OCI-LY7 (cell line): ENCODE results near the gene UACA. TPM values are rescaled to one million over a fixed set of nuclear protein-coding genes. Genes with fewer than 3 reads are reported as not detected.

Source experiments
- BruUV-seq: library from RNA; stranded (reverse); fragments of 400-500 nt; replicated peaks from 2 replicates; lab custom pipeline; 2021; lab: Mats Ljungman, UMichigan
- CTCF ChIA-PET: fragments of 300-600 bp; sonication (Branson Sonifier 250); formaldehyde crosslinking; loops from one replicate; lab custom pipeline; 2022; ENCODE audit warnings: antibody characterized with exemption; ENCODE audit not compliant: unreplicated experiment; lab: Charles Lee
- POLR2A ChIA-PET: fragments of 300-600 bp; sonication (Branson Sonifier 250); formaldehyde crosslinking; loops from one replicate; lab custom pipeline; 2022; ENCODE audit warnings: antibody characterized with exemption; lab: Charles Lee
- DNase-seq: peaks from one replicate; pipeline ENCODE4 v3.0.0-alpha.2; 2015; ENCODE audit warnings: low spot score
- H2AFZ ChIP-seq: fragments of 200-600 bp; sonication (generic), shearing (Covaris generic); 2 replicates; pipeline ENCODE4 v1.6.1; 2014; ENCODE audit warnings: mild to moderate bottlenecking, antibody characterized with exemption, low read length, moderate library complexity
- H3K27ac ChIP-seq: fragments of 200-600 bp; sonication (generic); 2 replicates; pipeline ENCODE4 v1.5.1; 2014; ENCODE audit warnings: mixed run types, low read depth, mild to moderate bottlenecking, moderate library complexity, low read length, inconsistent platforms; ENCODE audit not compliant: poor library complexity, severe bottlenecking
- H3K36me3 ChIP-seq: fragments of 200-600 bp; sonication (generic); 2 replicates; pipeline ENCODE4 v1.6.1; 2014; ENCODE audit warnings: mild to moderate bottlenecking, antibody characterized with exemption, low read length, moderate library complexity, mixed read lengths; ENCODE audit not compliant: insufficient read depth
- H3K4me1 ChIP-seq: fragments of 200-600 bp; sonication (generic); 2 replicates; pipeline ENCODE4 v1.5.1; 2014; ENCODE audit warnings: mild to moderate bottlenecking, low read length; ENCODE audit not compliant: insufficient read depth, poor library complexity, severe bottlenecking
- H3K4me2 ChIP-seq: fragments of 200-600 bp; sonication (generic); 2 replicates; pipeline ENCODE4 v1.6.1; 2014; ENCODE audit warnings: mild to moderate bottlenecking, low read length
- H3K4me3 ChIP-seq: fragments of 200-600 bp; sonication (generic); 2 replicates; pipeline ENCODE4 v1.5.1; 2014; ENCODE audit warnings: mild to moderate bottlenecking, low read depth, low read length; ENCODE audit not compliant: poor library complexity, severe bottlenecking
- H3K79me2 ChIP-seq: fragments of 200-600 bp; sonication (generic); 2 replicates; pipeline ENCODE4 v1.6.1; 2016; ENCODE audit warnings: low read depth, mild to moderate bottlenecking, low read length, moderate library complexity, mixed read lengths; ENCODE audit not compliant: insufficient read depth
- H3K9me2 ChIP-seq: fragments of 200-600 bp; sonication (generic); 2 replicates; pipeline ENCODE4 v1.6.1; 2016; ENCODE audit warnings: mild to moderate bottlenecking, low read length, mixed read lengths; ENCODE audit not compliant: insufficient read depth
- H3K9me3 ChIP-seq: fragments of 200-600 bp; sonication (generic); 2 replicates; pipeline ENCODE4 v1.6.1; 2014; ENCODE audit warnings: mild to moderate bottlenecking, mixed run types, low read length, mixed read lengths
- H4K20me1 ChIP-seq: fragments of 200-600 bp; sonication (generic); 2 replicates; pipeline ENCODE4 v1.6.1; 2014; ENCODE audit warnings: mild to moderate bottlenecking, antibody characterized with exemption, low read length, moderate library complexity, mixed read lengths; ENCODE audit not compliant: insufficient read depth
- EZH2phosphoT487 ChIP-seq: fragments of 200-600 bp; sonication (generic); IDR thresholded peaks from 2 replicates; pipeline ENCODE4 v1.6.1; 2018; ENCODE audit warnings: low read depth, borderline replicate concordance, mild to moderate bottlenecking, mixed run types, antibody characterized with exemption, low read length, moderate library complexity, mixed read lengths
- intact Hi-C: fragments of 100-400 bp; cut with micrococcal nuclease; formaldehyde crosslinking; loops from one replicate; pipeline ENCODE4 v1.10.0; 2022; ENCODE audit not compliant: unreplicated experiment
- total RNA-seq, 2 experiments: library from RNA; depleted of rRNA in 1 of 2; stranded (reverse); fragments of >200 nt in 1 of 2; shearing (Covaris generic) in 1 of 2; gene quantifications; 2 replicates each; pipeline ENCODE4 v1.2.3, GENCODE V29; 2014 to 2022
- TF ChIP-seq, protein P1 (sequence below): fragments of 200-600 bp; sonication (generic); conservative IDR thresholded peaks from 2 replicates; pipeline ENCODE4 v1.5.1; 2014; ENCODE audit warnings: mild to moderate bottlenecking, antibody characterized with exemption, low read length, moderate library complexity, mixed read lengths

The UACA gene
- total RNA-seq, 2 experiments from 2014 or later: not detected

DNA sequence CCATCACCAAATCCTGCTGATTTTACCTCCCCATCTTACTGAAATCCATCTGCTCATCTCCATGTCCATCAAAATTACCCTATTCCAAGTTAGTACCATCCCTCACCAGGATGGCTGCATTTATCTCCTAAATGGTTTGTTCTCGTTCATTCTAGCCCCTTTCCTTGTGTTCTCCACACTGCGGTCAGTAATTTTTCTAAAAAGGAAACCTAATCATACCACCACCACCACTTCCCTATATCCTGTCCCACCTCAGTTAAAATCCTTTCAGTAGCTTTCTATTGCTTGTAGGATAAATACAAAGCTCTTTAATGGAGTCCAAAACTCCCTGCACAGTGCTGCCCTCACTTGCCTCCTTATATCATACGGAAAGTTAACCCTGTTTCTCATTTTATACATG is 51.1 kb downstream of the UACA start:
- TF ChIP-seq, protein P1, sequence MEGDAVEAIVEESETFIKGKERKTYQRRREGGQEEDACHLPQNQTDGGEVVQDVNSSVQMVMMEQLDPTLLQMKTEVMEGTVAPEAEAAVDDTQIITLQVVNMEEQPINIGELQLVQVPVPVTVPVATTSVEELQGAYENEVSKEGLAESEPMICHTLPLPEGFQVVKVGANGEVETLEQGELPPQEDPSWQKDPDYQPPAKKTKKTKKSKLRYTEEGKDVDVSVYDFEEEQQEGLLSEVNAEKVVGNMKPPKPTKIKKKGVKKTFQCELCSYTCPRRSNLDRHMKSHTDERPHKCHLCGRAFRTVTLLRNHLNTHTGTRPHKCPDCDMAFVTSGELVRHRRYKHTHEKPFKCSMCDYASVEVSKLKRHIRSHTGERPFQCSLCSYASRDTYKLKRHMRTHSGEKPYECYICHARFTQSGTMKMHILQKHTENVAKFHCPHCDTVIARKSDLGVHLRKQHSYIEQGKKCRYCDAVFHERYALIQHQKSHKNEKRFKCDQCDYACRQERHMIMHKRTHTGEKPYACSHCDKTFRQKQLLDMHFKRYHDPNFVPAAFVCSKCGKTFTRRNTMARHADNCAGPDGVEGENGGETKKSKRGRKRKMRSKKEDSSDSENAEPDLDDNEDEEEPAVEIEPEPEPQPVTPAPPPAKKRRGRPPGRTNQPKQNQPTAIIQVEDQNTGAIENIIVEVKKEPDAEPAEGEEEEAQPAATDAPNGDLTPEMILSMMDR: no peak
- no peak for TF ChIP-seq EZH2phosphoT487

DNA sequence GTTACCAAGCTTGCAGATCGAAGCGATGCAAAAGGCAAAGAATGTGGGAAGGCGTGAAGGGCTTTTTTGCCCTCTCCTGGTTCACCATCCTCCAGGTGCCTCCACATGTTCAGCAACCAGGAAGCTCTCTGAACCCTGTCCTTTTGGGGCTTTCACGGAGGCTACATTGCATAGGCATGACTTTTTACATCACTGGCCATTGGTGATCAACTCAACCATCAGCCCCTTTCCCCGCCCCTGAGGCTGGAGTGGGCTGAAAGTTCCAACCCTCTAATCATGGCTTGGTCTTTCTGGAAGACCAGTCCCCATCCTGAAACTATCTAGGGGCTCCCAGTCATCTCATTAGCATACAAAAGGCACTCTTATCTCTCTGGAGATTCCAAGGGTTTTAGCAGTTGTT is 52.6 kb downstream of the UACA start:
- Histone ChIP-seq H3K36me3 (no peaks in the 10 kb centered on the region), H3K9me3 (no peaks in the 10 kb centered on the region), H3K9me2 (no peaks in the 10 kb centered on the region), H3K4me3 (no peak overlapping the region), H3K27ac (no peak overlapping the region), H3K79me2 (no peaks in the 10 kb centered on the region), H2AFZ (no peak overlapping the region), H4K20me1 (no peaks in the 10 kb centered on the region), H3K4me1 (no peaks in the 10 kb centered on the region), H3K4me2 (no peak overlapping the region)
- no peak for DNase-seq
- ChIA-PET POLR2A (no interaction called here), CTCF (no interaction called here)
- intact Hi-C loops: no loop called here
- no TSS peak for BruUV-seq
- TF ChIP-seq EZH2phosphoT487: no peak
- TF ChIP-seq, protein P1: no peak

More for the DNA sequence above, 51.1 kb downstream of the UACA start:
- BruUV-seq: no TSS peak
- Histone ChIP-seq H3K9me3 (no peaks in the 10 kb centered on the region), H3K79me2 (no peaks in the 10 kb centered on the region), H3K36me3 (no peaks in the 10 kb centered on the region), H2AFZ (no peak overlapping the region), H3K4me1 (no peaks in the 10 kb centered on the region), H4K20me1 (no peaks in the 10 kb centered on the region), H3K4me3 (no peak overlapping the region), H3K9me2 (no peaks in the 10 kb centered on the region), H3K4me2 (no peak overlapping the region), H3K27ac (no peak overlapping the region)
- intact Hi-C loops: no loop called here
- CTCF ChIA-PET: no interaction called here
- no peak for DNase-seq
- POLR2A ChIA-PET: no interaction called here

DNA sequence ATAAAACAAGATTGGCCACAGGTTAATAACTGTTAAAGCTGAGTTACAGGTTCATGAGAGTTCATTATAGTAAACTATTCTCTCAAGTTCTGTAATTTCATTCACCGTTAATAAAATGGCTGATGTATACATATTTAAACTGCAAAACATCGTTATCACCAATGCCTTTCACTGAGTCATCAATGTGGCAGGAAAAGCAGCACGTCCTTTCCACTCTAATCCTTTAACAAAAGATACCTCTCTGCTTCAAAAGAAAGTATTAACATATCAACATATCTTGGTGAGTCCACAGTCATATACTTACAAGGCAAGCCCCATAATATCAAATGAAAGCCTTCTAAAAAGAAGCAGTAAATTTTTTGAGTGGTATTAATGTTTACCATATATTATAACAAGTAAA is 54.5 kb downstream of the UACA start:
- no peak for TF ChIP-seq EZH2phosphoT487
- TF ChIP-seq, protein P1: no peak
- POLR2A ChIA-PET: no interaction called here
- CTCF ChIA-PET: no interaction called here

More for the DNA sequence above, 54.5 kb downstream of the UACA start:
- no peaks in the 10 kb centered on the region for H4K20me1 ChIP-seq
- H3K4me1 ChIP-seq: no peaks in the 10 kb centered on the region
- no peak overlapping the region for H2AFZ ChIP-seq
- no peak overlapping the region for H3K4me2 ChIP-seq
- DNase-seq: no peak
- H3K27ac ChIP-seq: no peak overlapping the region
- H3K79me2 ChIP-seq: no peaks in the 10 kb centered on the region
- H3K9me2 ChIP-seq: no peaks in the 10 kb centered on the region
- intact Hi-C loops: no loop called here
- H3K4me3 ChIP-seq: no peak overlapping the region
- H3K36me3 ChIP-seq: no peaks in the 10 kb centered on the region
- H3K9me3 ChIP-seq: no peaks in the 10 kb centered on the region
- no TSS peak for BruUV-seq
